GM21360 (cell line): ENCODE data around the gene GPSM1.
"Not testable (repeated sequence)": the region's sequence is repeated elsewhere in the genome, so short reads cannot be mapped to it uniquely, and the experiment has no call there.

ENCODE experiments used
- ATAC-seq: cut with Tn5 transposase; IDR thresholded peaks from one replicate; pipeline ENCODE4 v1.9.1; 2021; ENCODE audit warnings: mild to moderate bottlenecking, moderate library complexity; ENCODE audit not compliant: unreplicated experiment

The GPSM1 gene

DNA sequence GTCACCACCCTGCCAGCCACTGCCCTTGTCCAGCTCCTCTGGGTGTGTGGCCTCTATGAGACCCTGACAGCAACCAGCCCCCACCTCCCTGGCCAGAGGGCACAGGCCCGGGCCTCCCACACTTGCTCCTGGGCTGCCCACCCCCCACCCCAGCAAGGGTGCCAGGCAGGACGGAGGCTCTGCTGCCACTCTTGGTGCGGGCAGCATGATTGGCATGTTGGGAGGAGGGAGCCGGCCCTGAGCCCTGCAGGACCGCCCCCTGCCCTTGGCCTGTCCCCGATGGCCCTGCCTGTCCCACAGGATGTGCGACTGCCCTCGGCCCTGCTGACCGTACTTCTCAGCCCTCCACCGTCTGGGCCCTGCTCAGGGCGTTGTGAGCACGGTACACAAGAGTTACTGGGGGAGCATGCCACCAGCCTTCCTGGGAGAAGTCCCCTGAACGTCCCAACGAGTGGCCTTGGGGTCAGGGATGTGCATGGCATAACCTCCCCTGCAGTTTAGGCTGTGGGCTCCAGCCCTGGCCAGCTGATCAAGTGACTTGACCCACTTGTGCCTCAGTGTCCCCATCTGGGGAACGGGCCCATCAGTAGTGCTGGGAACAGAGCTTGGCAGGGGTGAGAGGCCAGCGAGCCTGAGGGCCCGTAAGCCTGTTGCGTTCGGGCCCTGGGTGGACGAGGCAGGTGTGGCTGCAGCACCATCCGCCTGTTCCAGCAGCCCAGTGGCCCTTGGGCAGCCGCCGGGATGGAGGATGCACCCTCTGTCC, 16.0 kb downstream of the GPSM1 start:
- ATAC-seq, result no peak

DNA sequence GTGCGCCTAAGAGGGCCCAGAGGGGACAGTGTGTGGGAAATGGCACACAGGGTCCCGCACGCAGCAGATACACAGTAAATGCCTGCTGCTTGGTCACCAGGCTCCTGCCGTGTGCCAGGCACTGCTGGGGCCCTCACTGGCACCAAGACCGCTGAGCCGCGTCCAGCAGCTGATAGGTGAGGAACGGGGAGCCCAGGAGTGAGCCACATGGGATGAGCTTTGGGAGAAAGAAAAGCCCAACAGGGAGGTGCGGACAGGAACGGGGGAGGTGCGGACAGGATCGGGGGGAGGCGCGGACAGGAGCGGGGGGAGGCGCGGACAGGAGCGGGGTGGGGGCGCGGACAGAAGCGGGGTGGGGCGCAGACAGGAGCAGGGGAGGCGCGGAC, 16.5 kb downstream of the GPSM1 start:
- ATAC-seq, result no peak

DNA sequence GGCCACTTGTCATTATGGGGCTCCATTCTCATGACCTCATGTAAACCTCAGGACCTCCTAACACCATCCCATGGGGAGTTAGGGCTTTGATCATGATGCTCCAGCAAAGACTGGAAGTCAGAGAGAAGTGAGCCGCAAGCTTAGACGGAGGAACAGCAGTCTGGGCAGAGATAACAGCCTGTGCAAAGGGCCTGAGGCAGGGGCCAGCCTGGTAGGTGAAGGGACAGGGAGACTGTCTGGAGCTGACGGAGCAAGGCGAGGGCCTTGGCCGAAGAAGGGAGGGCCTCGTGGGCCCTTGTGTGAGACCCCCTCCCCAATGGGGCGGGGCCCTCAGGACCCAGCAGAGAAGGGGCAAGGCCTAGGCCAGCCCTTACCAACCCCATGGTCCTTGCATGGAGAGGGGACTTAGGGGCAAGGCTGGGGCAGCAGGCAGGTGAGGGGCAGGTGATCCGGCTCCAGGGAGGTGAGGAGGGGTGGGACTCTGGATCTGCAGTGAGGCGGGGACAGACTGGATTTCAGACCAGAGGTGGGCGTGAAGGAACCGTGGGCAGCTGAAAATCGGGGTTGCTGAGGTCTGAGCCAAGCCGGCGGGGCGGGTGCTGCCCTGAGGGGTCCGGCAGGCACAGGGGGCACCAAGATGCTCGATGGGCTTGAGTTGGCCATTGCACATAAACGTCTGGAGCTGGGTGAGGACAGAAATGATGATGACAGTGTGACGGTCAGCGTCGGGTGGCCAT, 17.4 kb downstream of the GPSM1 start:
- ATAC-seq, result no peak

DNA sequence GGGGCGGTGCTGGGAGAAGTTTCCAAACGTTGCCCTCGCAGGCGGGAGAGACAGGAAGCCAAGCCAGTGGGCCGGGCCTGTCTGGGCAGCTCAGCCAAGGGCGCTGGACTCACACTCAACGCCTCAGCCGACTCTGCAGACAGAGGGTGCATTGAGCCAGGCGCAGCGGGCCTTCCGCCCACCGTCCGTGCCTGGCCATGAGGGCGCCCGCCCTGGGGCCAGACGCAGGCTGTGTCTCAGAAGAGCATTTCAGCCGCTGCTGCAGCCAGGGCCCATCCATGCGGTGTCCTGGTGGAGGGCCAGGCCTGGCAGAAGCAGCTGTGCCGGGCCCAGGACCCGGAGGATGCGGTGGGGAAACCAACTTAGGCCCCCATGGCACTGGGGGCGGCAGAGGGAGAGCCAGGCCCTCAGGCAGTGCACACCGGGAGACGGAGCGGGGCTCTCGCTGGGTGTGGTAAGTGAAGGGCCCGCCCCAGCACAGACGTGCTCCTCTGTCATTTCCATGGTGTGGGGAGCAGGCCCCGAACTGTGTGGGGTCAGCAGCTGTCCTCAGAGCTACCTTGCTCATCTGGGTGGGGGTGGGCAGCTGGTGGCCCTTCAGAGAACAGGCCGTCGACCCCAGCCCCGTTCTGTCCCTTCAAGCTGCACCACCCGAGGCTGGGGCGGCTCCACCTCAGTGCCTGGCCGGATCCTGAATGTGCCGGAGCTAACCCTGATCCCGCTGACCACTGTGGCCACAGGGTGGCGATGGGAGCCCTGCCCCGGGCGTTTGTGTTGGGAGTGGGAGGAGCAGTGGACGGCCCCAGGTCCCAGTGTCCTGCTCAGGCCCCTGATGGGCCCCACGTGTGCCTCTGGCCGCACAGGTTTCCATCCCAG, 18.2 kb downstream of the GPSM1 start:
- no peak for ATAC-seq

DNA sequence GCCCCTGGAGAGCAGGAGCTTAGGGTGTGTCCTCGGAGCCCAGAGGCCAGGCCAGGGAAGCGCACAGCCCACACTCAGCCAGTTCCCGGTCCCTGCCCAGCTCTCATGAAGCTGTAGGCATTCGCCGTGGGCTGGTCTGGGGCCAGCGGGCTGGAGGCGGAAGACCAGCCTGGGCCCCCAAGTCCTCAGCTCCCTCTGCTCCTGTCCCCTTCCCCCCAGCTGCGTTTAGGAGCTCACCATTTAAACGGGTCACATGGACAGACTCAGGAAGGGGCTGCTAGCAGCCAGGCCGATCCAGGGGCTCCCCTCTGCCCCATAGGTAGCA, 18.8 kb downstream of the GPSM1 start:
- no peak for ATAC-seq

DNA sequence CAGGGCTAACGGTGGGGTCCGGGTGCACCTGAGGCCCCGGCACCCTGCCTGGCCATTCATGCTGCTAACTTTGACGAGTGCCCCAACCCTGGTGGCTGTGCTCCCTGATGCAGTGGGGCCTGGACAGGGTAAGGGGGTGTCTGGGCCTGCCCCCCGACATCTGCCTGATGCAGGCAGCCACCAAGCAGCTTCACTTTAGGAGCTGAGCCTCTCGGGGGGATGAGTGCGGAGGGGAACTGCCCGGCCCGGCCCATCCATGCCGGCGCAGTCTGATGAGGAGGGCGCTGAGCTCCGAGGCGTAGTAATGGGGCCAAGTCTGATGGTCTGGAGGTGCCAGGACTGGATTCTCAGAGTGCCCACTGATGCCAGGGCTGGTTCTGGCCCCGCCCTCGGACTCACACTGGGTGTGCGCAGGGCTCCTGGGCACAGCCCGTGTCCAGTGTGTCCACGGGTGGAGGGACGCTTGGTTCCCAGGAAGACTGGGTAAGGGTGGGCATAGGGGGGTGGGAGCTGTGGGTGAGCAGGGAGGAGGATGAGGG, 19.7 kb downstream of the GPSM1 start:
- no peak for ATAC-seq

DNA sequence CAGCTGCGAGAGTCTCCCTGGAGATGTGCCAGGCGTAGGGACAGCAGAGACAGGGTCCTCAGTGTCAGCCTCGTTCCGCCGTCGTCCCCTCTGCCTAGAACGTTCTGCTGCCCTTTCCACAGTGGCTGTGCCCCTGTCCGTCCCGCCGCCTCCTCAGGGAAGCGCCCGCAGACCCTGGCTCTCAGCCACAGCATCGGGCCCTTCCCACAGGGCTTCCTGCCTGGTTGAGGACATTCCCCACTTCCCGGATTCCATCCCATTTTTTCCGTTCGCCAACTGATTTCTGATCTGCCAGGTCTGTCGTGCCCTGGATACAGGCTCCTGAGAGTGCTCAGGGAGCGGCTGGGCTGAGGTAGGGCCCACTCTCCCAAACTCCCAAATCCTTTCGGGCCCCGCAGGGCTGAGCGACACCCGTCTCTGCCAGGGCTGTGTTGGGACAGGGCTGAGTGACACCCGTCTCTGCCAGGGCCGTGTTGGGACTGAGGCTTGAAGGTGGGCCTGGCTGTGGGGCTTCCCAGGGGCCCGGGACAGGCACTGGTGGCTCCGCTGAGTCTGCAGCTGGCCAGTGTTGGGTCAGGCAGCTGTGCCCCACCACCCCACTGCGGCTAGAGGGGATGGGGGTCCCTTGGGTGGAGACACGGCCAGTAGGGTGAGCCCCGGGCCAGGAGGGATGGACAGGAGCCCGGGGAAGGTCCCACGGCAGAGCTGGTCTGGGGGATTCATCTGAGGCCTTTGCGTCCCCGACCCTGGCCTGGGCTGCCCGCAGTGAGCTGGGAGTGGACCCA, 20.3 kb downstream of the GPSM1 start:
- no peak for ATAC-seq

DNA sequence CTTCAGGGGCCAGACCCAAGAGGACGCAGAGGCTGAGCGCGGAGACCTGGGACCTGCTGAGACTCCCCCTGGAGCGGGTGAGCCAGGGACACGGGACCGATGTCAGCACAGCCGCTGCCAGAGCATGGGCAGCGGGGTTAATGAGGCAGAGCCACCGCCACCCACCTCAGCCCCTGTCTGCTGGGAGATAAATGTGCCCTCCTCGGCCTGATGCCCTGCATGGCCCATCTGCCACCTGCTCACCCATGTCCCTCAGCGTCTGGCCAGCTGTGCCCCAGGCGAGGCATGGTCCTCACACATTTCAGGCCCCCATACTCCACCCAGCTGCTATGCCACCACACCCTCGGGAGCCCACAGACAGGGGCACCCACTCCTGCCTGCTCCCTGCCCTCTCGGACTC, 21.4 kb downstream of the GPSM1 start:
- ATAC-seq, result no peak

DNA sequence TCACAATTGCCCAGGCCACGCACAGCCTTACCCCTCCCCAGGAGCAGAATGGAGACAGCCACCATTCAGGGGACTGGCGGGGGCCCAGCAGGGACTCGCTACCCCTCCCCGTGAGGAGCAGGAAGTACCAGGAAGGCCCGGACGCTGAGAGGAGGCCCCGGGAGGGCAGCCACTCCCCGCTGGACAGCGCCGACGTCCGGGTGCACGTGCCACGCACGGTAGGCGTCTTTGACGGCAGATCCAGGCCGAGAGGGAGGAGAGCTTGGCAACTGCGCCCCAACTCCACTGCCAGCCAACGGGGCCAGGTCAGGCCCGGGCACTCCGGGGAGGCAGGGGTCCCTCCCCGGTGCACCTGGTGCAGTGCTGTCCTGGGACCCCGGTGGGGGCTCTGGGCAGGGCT, 22.2 kb downstream of the GPSM1 start:
- no peak for ATAC-seq

DNA sequence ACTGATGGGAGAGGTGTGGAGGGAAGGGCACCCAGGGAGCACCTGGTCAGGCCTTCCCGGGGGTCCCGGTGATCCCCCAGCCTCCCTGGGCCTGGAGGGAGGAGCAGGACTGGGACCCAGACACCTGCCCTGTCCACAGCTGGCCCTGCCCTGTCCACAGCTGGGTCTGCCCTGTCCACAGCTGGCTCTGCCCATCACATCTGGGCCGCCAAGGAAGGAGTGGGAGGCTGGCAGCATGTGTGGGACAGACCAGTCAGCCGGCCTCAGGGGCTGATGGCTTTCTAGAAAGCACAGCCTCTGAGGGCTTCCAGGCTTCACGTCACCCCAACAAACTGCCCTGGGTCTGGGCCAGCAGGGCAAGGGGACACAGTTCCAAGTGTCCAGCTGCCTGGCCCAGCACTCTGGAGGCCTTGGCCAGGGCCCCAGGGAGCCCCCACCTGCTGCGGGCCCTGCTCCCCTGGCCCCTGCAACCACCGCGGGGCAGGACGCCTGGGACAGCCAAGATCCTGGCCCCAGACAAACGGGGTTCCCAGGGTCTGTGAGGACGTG, 24.0 kb downstream of the GPSM1 start:
- ATAC-seq, result no peak

DNA sequence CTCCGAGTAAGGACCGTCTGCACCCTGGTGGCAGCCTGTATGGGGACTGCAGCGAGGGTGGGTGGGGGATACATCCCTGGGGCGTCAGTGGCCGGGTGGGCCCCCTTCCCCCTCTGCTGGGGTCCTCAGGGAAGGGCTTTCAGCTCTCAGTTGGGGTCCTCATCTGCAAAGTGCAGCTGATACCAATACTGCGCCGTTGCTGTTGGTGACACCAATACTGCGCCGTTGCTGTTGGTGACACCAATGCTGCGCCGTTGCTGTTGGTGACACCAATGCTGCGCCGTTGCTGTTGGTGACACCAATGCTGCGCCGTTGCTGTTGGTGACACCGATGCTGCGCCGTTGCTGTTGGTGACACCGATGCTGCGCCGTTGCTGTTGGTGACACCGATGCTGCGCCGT, 24.5 kb downstream of the GPSM1 start:
- ATAC-seq, result not testable (repeated sequence)

DNA sequence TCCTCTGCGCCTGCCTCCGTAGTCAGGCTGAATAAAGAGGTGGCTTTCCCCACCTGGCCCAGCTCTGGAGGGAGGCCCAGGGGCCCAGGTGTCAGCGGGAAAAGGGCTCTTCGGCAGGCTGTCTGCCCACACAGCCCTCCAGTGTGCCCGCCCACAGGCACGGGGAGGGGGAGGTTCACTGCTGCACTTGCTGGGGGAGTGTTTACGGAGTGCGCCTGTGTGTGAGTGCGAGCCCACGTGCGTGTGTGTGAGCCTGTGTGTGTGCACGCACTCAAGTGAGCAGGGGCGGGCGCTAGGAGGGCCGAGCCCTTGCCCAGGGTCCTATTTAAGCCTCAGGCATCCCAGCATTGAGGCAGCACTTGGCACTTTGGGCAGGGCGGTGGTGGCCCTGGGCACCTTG, 25.3 kb downstream of the GPSM1 start:
- ATAC-seq, result no peak

DNA sequence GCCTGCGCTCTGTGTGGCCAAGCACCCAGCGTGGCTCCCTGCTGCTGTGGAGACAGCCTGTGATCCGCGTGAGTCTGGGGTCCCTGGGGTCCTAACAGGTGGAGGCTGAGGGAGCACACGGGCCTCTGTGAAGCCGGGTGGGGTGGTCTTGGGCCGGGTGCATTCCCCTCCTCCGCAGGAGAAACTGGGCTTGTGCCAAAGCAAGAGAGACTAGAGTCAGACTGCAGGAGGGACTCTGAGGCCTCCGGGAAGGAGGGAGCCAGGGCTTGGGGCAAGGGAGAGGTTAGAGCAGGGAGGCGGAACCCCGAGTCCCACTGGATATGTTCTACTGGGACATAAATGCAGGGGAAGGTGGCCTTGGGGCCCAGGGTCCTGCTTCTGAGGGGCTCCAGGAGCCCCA, 25.7 kb downstream of the GPSM1 start:
- ATAC-seq, result no peak

DNA sequence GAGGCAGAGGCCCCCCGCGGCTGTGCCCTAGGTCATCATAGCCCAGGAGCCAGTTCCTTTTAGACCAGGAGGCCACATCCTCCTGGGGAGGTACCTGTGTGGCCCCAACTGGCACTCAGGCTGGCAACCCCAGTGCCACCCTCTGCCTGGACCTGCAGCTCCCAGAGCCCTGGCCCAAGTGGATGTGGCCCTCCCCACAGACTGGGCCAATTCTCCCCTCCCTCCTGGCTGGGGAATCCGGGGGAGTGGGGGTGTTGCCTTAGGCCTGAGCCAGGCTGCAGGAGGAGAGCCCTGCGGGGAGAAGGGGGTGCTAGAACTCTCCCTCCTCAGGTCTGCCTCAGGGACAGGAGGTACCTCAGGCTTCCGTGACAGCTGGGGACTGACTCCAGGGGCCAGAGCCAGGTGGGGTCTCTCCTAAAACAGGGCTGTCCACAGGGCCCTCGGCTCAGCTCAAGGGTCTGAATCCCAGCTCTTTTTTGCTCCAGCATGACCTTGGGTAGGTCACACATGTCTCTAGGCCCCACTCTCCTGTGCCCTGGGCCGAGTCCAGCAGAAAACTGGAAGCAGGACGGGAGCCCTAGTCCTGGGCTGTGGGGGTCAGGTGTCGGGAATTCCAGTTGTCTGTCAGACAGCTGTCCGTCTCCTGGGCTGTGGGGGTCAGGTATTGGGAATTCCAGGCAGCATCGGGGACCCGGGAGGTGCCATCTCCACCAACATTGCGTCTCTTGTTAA, 26.6 kb downstream of the GPSM1 start:
- ATAC-seq, result no peak

DNA sequence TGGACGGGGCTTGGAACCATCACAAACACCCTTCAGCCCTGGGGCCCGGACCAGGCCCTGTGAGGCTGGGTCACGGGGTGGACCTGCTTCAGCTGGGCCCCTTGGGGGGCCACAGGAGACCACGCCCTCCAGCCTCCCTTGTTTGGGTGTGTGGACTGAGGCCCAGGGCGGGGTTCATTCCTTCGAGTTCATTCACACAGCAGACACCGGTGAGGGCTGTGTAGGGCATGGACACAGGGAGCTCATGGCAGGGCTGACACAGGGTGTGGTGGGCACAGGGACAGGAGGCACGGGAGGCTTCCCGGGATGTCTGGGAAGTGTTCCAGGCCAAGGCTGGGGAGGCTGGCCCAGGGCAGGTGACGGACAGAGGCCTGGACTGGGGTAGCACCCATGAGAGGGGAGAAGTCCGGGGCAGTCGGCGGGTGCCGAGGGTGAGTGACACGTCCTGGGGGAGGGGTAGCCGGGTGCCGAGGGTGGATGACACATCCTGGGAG, 27.3 kb downstream of the GPSM1 start:
- no peak for ATAC-seq

DNA sequence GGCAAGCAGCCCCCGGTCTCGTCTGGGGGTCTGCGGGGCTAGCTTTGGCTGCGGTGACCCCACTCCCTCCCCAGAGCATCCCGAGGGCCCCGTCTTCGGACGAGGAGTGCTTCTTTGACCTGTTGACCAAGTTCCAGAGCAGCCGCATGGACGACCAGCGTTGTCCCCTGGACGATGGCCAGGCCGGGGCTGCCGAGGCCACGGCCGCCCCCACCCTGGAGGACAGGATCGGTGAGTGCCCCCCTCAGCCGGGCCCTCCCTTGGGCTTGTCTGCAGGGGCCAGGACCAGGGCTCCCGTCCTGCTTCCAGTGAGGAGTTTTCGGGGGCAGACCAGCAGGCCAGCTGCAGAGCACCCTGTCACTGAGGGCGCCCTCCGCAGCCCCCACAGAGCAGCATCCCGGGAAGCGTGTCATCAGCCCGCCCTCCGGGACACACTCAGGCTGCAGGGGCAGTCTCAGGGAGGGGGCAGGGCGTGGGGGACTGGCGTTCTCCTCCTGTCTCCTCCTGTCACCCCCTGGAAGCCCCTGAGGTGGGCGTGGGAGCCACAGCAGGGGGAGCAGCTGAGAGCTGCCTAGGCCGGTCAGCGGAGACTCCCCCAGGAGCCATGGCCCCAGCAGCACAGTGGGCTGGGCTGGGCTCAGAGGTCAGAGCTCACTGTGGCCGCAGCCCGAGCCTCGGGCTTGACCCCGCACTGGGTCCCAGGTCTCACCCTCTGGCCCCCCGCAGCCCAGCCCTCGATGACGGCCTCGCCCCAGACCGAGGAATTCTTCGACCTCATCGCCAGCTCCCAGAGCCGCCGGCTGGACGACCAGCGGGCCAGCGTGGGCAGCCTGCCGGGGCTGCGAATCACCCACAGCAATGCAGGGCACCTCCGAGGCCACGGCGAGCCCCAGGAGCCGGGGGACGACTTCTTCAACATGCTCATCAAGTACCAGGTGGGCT, 28.5 kb downstream of the GPSM1 start:
- no peak for ATAC-seq

DNA sequence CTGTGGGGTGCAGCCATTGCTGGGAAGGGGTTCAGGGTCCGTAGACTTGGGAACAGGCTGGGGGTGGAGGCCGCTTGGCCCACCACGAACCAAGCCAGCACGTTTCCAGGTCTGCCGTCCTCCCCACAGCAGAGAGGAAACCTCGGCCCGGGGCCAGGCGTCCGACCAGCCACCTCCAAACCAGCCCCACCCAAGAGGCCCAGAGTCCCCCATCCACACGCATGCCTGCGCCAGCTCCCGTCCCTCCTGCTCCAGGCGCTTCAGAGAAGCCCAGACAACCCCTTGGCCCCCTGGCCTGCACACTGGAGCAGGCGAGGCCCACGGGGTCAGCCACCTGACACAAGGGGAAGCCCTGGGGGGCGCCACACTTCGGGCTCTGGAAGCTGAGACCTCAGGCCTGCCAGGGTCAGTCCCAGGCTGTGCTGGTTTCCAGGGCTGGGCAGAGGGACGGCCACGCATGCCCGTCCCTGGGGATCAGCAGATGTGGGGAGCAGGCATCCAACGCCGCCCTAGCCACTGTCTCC, 29.9 kb downstream of the GPSM1 start:
- ATAC-seq, result no peak

DNA sequence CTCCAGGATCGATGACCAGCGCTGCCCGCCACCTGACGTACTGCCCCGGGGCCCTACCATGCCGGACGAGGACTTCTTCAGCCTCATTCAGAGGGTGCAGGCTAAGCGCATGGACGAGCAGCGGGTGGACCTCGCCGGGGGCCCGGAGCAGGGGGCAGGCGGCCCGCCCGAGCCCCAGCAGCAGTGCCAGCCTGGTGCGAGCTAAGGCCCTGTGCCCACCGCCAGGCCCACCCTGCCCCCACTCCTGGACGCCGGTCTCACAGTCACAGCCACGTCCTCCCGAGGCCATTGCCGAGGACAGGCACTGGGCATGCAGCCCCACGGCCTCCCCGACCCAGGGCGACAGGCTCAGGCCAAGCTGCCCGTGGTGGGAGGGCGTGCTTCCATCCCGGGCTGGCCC, 30.7 kb downstream of the GPSM1 start:
- no peak for ATAC-seq
